Embryonic facial prominence (tissue), 1 donor: Measurements from ENCODE around the gene DHX57.
"Not testable (repeated sequence)": the region's sequence is repeated elsewhere in the genome, so short reads cannot be mapped to it uniquely, and the experiment has no call there.

Source experiments
- DNase-seq: peaks from one replicate; pipeline ENCODE4 v3.0.0-alpha.2; 2016; ENCODE audit errors: extremely low spot score

DHX57 gene

DNA sequence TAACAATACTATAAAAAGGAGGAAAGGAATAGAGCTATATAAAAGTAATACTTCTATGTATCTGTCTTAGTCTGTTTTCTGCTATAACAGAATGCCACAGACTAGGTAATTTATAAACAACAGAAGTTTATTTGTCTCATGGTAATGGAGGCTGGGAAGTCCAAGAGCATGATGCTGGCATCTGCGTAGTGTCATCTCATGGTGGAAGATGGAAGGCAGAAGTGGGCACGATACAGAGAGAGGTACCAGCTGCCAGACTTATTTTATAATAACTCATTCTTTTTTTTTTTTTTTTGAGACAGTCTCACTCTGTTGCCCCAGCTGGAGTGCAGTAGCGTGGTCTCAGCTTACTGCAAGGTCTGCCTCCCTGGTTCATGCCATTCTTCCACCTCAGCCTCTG, 4.3 kb downstream of the DHX57 start:
- no peak for DNase-seq

DNA sequence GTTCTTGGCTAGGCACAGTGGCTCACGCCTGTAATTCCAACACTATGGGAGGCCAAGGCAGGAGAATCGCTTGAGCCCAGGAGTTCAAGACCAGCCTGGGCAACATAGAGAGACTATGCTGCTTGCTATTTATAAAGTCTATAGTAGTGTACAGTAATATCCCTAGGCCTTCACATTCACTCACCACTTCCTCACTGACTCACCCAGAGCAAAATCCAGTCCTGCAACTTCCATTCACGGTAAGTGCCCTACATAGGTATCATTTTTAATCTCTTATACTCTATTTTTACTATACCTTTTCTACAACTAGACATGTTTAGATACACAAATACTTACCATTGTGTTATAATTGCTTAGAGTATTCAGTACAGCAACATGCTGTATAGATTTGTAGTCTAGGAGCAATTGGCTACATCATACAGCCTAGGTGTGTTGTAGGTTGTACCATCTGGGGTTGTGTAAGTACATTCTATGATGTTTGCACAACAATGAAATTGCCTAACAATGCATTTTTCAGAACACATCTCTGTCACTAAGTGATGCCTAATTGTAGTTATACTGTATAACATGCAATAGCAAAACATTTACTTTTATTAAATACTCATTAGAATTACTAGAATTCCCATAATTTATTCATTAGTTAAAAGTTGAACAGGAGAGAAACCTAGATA, 8.8 kb downstream of the DHX57 start:
- DNase-seq = no peak

- DNase-seq = no peak
These were observed 12.6 kb downstream of the DHX57 start for GRCh38 chr2:38863061-38863695.

DNA sequence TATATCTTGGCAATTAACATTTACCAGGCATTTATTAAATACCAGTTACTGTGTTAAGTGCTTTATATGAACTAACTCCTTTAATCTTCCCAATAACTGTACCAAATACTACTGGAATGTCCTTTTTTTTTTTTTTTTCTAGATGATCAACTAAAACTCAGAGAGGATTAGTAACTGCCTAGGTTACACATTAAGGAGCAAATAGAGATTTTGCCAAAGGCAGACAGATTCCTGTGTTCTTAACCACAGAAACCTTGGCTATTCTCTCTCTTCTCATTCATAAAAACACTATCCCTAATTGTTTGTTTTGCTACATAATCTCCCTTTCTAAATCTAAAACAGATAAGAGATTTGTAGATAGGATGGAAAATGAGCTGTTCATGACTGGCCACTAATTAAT, 13.3 kb downstream of the DHX57 start:
- no peak for DNase-seq

DNA sequence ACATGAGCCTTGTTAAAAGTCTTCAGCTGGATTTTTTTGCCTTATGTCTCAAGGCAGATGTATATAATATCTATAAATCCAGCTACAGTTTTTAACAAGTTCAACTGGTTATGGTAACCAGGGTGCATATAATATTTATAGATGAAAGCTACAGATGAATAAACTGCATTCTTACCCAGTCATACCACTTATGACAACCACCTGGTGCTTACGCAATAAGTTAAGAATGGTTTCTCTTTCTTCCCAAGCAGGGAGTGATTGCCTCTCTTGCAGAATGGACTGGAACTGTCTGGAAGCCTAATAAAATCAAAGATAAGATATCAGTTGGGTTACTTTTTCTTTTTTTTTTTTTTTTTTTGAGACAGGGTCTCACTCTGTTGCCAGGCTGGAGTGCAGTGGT, 19.6 kb downstream of the DHX57 start:
- DNase-seq = no peak

DNA sequence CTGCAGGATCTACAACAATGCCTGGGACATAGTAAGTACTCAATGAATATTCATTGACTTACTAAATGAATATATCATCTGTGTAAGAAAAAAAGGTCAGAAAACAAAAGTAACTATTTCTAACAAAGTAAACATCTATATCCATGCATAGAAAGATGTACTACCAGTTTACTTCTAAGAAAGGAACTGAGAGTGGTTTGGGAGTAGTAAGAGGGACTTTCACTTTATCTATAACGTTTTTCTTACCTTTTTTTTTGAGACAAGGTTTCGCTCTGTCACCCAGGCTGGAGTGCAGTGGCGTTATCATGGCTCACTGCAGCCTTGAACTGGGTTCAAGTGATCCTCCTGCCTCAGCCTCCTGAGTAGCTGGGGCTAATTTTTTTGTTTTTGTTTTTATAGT, 25.7 kb downstream of the DHX57 start:
- DNase-seq = no peak

- no peak for DNase-seq
These were observed 38.9 kb downstream of the DHX57 start for GRCh38 chr2:38836791-38837190.

DNA sequence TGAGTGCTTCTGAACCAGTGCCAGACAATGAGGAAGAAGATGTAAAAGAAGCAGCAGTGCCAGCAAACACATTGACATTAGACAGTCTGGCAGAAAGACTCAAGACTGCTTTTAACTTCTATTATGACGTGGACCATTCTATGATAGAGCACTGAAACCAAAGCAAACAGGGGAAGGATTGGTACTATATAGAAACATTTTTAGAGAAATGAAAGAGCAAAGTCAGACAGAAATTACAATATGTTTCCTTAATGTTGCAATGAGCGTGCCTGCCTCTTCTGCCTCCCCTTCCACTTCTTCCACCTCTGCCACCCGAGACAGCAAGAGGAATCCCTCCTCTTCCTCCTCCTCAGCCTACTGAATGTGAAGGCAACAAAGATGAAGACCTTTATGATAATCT, 39.7 kb downstream of the DHX57 start:
- no peak for DNase-seq

DNA sequence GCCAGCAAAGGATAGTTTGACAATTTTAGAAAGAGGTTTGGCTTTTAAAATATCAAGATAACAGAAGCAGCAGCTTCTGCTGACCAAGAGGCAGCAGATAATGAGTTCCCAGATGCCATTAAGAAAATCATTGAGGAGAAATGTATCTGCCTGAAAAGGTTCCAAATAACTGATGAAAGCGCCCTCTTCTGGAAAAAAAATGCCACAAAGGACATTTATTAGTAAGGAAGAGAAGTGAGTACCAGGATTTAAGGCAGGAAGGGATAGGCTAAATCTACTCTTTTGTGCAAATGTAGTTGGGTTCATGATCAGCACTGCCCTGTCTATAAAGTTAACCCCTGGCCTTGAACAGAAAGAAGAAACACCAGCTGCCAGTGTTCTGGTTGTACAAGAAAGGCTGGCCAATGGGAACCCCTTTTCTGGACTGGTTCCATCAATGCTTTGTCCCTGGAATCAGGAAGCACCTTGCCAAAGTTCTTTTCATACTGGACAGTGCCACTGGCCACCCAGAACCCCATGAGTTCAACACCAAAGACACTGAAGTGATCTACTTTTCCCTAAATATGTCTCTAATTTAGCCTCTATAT, 40.6 kb downstream of the DHX57 start:
- DNase-seq = no peak

GRCh38 chr2:38830526-38831159, 45.1 kb downstream of the DHX57 start:
- no peak for DNase-seq

DNA sequence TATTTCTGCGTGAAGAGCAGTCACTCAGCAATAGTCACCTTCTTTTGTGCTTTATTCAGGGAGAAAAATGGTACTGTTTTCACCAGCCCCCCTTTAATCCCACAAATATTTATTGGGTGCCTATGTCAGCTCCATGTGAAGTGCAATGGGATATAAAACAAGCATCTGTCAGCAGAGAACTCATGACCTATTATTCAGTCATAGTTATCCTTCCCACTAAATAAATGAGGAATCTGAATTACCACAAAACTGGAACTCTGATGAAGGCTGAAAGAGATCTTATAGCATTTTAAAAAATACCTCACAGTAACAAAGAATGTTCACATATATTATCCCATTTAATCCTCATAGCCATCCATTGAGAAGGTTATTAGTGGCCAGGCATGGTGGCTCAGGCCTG, 45.8 kb downstream of the DHX57 start:
- DNase-seq = no peak

DNA sequence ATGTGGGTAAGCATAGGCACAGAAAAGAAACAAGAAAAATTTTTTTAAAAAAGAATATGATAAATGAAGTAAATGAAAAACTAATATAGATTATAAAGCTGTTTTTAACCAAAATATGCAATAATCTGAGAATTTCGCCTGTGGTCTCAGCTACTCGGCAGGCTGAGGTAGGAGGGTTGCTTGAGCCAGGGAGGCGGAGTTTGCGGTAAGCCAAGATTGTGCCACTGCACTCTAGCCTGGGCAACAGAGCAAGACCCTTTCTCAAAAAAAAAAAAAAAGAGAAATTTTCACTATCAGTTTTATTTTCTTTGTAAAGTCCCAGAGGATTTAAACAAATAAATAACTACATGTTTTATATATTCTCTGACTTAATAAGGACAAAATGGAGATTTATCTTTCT, 47.3 kb downstream of the DHX57 start:
- no peak for DNase-seq

DNA sequence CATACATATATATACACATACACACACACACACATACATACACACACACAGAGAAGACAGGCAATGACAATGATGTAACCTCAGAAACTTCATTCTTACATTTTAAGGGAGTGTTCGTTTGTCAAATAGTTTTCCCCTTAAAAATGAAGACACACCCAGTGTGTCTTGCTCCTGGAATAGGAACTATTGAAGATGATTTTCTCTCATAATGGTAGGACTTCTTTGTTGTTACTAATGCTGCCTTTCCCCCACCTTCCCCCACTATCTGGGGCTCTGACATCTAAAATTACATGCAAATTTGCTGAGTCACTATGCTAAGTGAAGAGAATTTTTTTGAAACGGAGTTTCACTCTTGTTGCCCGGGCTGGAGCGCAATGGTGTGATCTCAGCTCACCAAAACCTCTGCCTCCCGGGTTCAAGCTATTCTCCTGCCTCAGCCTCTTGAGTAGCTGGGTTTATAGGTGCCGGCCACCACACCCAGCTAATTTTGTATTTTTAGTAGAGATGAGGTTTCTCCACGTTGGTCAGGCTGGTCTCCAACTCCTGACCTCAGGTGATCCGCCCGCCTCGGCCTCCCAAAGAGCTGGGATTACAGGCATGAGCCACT, 48.1 kb downstream of the DHX57 start:
- DNase-seq = not testable (repeated sequence)

DNA sequence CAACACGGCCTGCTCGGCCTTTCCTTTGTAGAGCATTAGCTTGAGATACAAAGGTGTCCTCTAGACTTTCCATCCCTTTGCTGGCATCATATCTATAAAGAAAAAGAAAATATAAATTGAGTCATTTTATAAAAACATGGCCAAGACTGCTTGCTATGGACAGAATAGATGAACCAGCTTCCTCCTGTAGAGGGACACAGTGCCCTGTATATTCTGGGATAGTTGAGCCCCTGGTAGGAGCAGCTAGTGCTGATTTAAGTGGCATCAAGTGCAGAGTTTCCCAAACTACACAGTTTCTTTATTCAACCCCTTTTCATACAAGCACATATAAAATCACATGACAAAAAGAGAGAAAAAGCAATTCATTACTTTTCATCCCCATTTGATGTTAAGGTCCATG, 49.8 kb downstream of the DHX57 start:
- DNase-seq = no peak

DNA sequence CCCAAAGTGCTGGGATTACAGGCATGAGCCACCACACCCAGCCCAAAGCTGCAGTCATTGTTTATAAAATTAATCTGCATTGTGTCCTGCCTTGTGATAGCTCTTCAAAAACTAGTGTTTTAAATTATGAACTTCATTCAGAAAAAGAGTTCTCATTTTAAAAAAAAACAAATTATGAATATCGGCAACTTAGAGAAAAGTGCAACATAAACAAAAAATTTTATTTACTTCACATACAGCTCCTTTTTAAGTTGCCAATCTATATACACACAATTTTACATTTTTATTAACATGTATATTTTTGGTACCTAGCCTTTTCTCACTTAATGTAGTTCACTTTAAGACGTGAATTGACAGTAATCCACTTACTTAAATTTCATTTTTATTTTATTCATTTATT, 50.8 kb downstream of the DHX57 start:
- DNase-seq = no peak

DNA sequence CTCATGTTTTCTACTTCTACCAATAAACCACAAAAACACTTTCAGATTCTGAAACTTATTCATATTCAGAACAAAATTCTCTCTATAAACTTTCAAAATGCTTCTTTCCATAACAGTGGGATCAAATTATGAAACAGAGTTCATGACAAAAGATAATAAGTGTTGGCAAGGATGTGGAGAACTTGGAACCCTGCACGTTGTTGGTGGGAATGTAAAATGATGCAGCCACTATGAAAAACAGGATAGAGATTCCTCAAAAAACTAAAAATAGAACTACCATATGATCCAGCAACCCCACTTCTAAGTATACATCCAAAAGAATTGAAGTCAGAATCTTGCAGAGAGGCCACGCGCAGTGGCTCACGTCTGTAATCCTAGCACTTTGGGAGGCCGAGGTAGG, 52.3 kb downstream of the DHX57 start:
- DNase-seq = no peak

DNA sequence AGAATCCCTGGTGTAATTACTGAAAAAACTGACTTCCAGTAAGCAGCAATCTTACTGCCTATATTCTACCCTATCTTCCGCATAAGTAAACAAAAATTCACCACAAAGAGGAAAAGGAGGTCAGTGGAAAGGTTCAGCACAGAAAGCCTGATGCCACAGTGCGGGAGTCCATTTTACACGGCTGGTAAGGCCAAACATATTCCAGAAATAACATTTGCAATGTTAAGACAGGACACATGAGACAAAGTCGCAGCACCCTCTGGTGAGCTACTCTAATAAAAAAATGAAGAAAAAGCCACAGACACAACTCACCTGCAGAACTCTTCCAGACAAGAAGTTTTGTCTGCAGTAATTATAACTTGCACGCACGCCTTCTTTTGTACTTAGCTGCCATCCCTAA, 57.2 kb downstream of the DHX57 start:
- DNase-seq = no peak

GRCh38 chr2:38815936-38816335, 59.8 kb downstream of the DHX57 start:
- DNase-seq = no peak

GRCh38 chr2:38810488-38810887, 65.2 kb downstream of the DHX57 start:
- no peak for DNase-seq

GRCh38 chr2:38808677-38809076, 67.1 kb downstream of the DHX57 start:
- no peak for DNase-seq

GRCh38 chr2:38806733-38807059, 69.0 kb downstream of the DHX57 start:
- DNase-seq = no peak

GRCh38 chr2:38806015-38806732, 69.6 kb downstream of the DHX57 start:
- no peak for DNase-seq
